ENCODE data around the gene SNAPC5. TPM values are rescaled to one million over a fixed set of nuclear protein-coding genes. Genes with fewer than 3 reads are reported as not detected.
"Not testable (repeated sequence)": the region's sequence is repeated elsewhere in the genome, so short reads cannot be mapped to it uniquely, and the experiment has no call there.

The SNAPC5 gene
- total and polyA plus RNA-seq, 7 donors, result 32.7 to 86.0 (median 34.7) TPM

GRCh38 chr15:66462627-66463026 lies 34.9 kb downstream of the SNAPC5 start:
- 73 to 83% (median 73%) methylated on average over 4 of the region's 4 CpGs for WGBS, 3 donors
- H3K27me3 ChIP-seq (ENCODE audit: insufficient read depth in 3 of 3, low read length in 2 of 3), result no peaks in the 10 kb centered on the region
- peaks cover 0 to 3% of the 10 kb centered on the region in 2 donors for H3K36me3 ChIP-seq (ENCODE audit: insufficient read depth in 1 of 2, low read depth in 1 of 2)
- TF ChIP-seq CTCF (IDR thresholded peaks at IDR 0.05), result no peak
- H3K27ac ChIP-seq, result no peak overlapping the region
- H3K4me1 ChIP-seq, result no peaks in the 10 kb centered on the region
- no peak for DNase-seq
- intact Hi-C loops (cut with DNase I), result no loop called here
- H3K9me3 ChIP-seq, result no peaks in the 10 kb centered on the region
- ATAC-seq, result no peak
- no peak overlapping the region for H3K4me3 ChIP-seq

GRCh38 chr15:66461917-66462316 lies 35.6 kb downstream of the SNAPC5 start:
- Histone ChIP-seq H3K9me3 (no peaks in the 10 kb centered on the region), H3K4me1 (no peaks in the 10 kb centered on the region), H3K4me3 (no peak overlapping the region), H3K27ac (no peak overlapping the region), H3K27me3 (ENCODE audit: insufficient read depth in 3 of 3, low read length in 2 of 3) (no peaks in the 10 kb centered on the region), H3K36me3 (ENCODE audit: insufficient read depth in 1 of 2, low read depth in 1 of 2) (peaks cover 0 to 3% of the 10 kb centered on the region in 2 donors)
- WGBS, 3 donors, result 97 to 98% (median 97%) methylated on average over 2 of the region's 2 CpGs
- TF ChIP-seq CTCF (IDR thresholded peaks at IDR 0.05), result no peak
- ATAC-seq (no peak), DNase-seq (no peak)
- intact Hi-C loops (cut with DNase I), result no loop called here

GRCh38 chr15:66461294-66461693 lies 36.3 kb downstream of the SNAPC5 start:
- WGBS, 3 donors, result 97 to 98% (median 98%) methylated on average over 6 of the region's 6 CpGs

GRCh38 chr15:66459818-66460615 lies 37.5 kb downstream of the SNAPC5 start:
- intact Hi-C loops (cut with DNase I), result no loop called here
- Histone ChIP-seq H3K27me3 (ENCODE audit: insufficient read depth in 3 of 3, low read length in 2 of 3) (no peaks in the 10 kb centered on the region), H3K9me3 (no peaks in the 10 kb centered on the region), H3K4me3 (no peak overlapping the region), H3K27ac (no peak overlapping the region), H3K4me1 (no peaks in the 10 kb centered on the region), H3K36me3 (ENCODE audit: insufficient read depth in 1 of 2, low read depth in 1 of 2) (peaks cover 0 to 3% of the 10 kb centered on the region in 2 donors)
- no peak for ATAC-seq
- 93 to 96% (median 94%) methylated on average over 3 of the region's 3 CpGs for WGBS, 3 donors
- DNase-seq, result no peak
- no peak for TF ChIP-seq CTCF (IDR thresholded peaks at IDR 0.05)

More at GRCh38 chr15:66461294-66461693, 36.3 kb downstream of the SNAPC5 start:
- intact Hi-C loops (cut with DNase I); H3K36me3 ChIP-seq (ENCODE audit: insufficient read depth in 1 of 2, low read depth in 1 of 2); H3K4me3 ChIP-seq; ATAC-seq; H3K27me3 ChIP-seq (ENCODE audit: insufficient read depth in 3 of 3, low read length in 2 of 3); DNase-seq; H3K4me1 ChIP-seq; H3K9me3 ChIP-seq; H3K27ac ChIP-seq: not testable (repeated sequence)

- H3K9me3 ChIP-seq, result no peaks in the 10 kb centered on the region
- H3K36me3 ChIP-seq (ENCODE audit: insufficient read depth in 1 of 2, low read depth in 1 of 2), result peaks cover 0 to 8% of the 10 kb centered on the region in 2 donors
- no peak overlapping the region for H3K27ac ChIP-seq
- DNase-seq, result no peak
- no peak overlapping the region for H3K4me3 ChIP-seq
- no peak for TF ChIP-seq CTCF (IDR thresholded peaks at IDR 0.05)
- WGBS, 3 donors, result 72 to 90% (median 84%) methylated on average over 3 of the region's 3 CpGs
- intact Hi-C loops (cut with DNase I), result no loop called here
- no peaks in the 10 kb centered on the region for H3K27me3 ChIP-seq (ENCODE audit: insufficient read depth in 3 of 3, low read length in 2 of 3)
- ATAC-seq, result no peak
- H3K4me1 ChIP-seq, result no peaks in the 10 kb centered on the region
These were observed 41.4 kb downstream of the SNAPC5 start for GRCh38 chr15:66456211-66456610.
